GM18502 (cell line): ENCODE data around the gene C19orf67.

Experiments used
- ATAC-seq: cut with Tn5 transposase; IDR thresholded peaks from one replicate; pipeline ENCODE4 v1.9.1; 2021; ENCODE audit warnings: mild to moderate bottlenecking; ENCODE audit not compliant: unreplicated experiment, poor library complexity

Gene C19orf67

DNA sequence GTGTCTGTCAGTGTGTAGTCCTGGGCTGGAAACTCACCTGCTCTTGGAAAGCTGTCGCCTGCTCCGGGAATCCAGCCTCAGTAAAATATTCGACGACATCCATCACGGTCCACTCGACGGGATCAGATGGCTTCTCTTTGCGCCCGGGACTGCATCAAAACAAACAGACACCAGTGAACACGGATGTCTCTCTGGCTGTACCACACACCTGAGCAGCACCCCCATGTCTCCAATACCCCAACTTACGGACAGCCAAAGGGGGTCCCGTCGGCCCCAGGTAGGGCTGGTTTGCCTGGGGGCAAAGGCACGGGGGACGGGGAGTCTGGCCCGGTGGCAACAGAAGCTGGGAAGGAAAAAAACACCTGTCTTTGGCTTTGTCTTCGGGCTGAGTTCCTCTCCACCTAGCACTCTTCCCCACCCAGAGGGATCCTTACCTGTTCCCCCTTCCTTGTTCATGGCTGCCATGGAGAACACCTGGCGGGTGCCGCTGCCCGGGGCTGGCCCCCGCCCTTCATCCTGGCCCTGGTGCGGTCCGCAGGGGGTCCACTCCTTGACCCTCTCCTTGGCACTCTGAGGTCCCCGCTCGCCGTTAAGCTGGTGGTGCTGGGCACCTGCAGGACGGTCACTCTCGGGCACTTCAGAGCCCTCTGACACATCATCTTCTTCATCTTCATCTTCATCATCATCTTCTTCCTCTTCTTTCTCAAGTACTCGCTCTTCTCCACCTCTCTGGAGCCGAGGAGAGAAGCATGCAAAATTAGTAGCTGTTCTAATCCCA, 3.2 kb upstream of the C19orf67 start:
- no peak for ATAC-seq

DNA sequence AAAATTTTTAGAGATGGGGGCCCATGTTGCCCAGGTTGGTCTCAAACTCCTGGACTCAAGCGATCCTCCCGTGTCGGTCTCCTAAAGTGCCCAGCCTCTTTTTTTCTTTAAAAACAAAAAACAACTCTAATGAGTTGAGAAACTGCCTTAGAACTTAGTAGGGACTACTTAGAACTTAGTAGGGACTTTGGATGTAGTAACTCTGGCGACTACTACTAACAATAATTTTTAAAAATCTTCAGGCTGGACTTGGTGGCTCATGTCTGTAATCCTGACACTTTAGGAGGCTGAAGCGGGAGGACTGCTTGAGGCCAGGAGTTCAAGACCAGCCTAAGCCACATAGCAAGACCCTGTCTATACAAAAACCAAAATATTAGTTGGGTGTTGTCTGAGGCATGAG, 515 bp upstream of the C19orf67 start:
- ATAC-seq: no peak

DNA sequence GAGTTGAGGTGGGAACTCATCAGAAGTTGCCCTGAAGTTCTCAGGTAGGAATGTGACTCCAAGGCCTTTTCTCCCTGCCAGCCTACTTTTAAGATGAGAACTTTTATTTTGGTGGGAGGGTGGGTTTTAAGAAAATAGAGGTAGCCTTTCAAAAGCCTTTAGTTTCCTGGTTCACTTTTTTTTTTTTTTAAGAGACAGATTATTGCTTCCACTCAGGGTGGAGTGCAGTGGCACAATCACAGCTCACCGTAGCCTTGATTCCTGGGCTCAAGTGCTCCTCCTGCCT, 3.0 kb downstream of the C19orf67 start:
- no peak for ATAC-seq

DNA sequence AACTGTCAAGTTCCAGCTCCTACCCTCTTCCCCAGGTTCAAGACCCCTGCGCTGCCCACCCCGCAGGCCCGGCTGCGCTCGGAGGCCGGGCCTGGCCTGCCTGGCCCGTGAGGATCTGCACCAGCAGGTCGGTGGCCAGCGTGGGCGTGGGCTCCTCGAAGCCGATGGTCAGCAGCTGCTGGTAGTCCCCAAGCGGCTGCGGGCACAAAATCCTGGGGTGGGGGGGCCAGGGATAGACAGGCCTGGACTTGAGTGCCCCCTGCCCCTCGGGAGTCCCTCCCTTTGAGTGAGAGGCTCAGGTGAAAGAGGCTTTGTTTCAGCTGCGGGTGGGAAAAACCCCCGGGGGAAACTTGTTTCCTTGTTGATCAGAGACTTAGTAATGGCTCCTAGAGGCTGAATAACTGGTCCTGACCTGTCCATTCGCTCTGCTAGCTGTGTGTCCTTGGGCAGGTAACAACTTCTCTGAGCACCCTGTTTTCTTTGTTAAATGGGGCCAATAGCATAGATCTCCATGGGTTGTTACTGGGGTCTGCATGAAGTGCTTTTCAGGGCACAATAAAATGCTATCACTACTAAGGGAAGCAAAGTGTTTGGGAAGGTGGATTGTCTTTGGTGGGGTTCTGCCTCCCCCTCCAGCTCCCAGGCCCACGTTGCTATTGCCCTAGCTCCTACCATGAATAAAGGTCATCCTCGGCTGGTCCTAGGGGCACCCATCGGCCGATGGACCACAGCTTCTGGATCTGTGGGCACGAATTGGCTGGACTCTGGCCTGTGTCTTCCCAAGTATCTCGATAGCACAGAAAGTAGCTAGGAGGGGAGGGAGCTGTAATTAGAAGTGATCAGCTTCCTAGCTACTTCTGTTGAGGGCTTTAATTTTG, 3.5 kb downstream of the C19orf67 start:
- ATAC-seq: peak; percentile 5

DNA sequence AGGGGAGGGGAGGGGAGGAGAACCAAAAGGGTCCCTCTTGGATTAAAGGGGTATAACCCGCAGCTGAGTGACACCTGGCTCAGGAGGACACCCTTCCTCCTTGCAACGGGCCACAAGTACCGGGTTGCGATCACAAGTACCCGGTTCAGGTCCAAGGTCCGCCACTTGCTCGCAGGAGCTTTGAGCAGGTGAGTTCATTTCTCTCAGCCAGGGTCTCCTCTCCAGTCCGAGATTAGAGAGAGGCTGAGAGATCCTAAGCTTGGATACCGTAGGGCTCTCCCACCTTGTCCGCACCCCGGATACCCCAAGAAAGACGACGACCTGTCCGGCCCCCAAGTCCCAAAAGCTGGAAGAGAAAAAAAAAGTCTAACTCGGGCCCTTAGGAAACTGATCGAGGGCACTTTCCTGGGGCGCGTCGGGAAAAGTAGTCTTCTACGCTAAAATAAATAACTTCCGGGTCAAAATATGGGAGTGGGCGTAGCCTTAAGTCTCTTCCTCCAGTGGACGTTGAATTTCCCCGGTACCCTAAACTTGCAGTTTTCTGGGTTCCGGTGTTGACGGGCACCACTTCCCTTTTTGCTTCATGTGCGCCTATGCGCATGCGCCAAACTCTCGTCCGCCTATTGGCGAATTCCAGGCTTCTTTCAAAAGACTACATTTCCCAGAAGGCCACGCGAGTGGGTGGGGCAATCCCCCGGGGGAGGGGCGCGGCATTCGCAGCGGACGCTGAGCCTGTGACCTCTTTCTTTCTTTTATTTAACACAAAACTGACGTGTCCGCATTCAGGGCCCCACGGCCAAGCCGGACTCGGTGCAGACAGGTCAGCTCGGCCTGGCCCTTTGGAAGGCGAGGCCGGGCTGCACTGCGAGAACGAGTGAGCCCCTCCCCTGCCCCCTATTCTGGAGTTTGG, 4.4 kb downstream of the C19orf67 start:
- peak; percentile 80 for ATAC-seq

DNA sequence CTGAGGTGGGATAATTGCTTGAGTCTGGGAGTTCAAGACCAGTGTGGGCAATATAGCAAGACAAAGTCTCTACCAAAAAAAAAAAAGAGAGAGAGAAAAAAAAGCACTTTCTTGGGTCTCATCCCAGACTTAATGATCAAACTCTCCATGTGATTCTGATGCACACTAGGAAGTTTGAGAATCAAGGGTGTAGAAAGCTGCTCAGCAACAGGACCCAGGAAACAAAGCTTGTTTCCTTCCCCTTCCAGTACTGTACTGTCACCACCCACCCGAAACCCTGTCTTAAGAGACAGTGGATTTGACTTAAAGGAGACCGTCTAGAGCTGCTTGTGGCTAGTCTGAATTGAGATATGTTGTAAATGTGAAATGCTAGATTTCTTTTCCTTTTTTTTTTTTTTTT, 7.2 kb downstream of the C19orf67 start:
- ATAC-seq: no peak

DNA sequence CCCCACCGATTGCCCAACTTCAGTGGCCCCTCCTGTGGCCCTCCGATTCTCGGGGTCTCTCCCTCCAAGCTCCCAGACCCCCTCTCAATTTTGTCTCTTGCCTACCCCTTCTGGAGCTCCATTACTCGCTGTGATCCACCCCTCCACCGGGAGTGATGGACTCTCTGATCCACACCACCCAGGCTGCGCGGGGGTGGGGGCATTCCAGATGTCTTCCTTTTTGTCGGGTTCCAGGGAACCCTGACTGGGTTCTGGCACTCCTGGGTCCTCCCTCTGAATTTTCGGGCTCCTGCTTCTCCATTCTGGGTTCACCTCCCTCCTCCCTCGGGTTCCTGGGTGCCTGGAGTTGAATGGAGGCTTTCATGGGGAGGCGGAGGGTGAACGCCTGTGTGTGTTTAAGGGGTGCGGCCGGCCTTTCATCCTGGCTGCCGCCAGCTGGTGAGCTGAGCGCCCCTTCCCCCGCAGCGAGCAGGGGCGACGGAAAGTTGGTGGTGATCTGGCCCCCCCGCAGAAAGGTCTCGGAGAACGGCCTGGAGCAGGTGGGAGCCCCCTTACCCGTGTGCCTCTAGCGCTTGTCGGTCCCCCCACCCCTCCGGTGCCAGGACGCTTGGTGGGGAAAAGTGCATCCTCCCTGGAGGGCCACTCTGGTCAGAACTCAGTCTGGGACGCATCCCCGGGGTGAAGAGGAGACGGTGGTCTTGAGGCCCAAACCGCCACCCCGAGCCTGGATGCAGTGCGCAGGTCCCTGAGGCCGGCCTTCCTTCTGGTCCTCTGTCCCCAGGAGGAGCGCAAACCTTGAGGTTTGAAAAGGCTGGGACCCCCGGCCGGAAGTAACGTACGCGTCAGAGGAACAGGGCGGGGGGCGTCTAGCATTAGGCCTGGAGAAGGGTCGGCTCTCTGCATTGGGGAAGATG, 11.4 kb downstream of the C19orf67 start:
- ATAC-seq: no peak

DNA sequence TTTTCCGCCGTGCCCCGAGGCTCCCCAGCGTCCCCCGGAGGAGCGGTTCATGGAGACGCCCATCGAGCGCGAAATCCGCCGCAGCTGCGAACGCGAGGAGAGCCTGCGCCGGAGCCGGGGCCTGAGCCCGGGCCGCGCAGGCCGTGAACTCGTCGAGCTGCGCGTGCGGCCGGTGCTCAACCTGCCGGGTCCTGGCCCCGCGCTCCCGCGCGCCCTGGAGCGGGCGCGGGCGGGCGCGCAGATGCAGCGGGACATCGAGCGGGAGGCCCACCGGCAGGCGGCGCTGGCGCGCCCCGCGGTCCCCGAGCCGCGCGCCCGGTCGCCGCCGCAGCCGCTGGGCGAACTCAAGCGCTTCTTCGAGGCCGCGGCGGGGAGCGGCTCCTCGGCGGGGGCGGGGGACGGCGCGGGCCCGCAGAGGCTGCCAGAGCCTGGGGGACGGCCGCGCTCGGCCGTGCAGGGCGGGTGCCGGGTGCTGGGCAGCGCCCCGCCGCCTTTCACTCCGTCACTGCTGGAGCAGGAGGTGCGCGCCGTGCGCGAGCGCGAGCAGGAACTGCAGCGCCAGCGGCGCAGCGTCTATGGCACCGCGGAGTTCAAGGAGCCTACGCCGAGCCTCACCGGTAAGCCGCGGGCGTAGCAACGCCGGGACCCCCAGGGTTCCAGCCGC, 12.2 kb downstream of the C19orf67 start:
- peak; percentile 55 for ATAC-seq

DNA sequence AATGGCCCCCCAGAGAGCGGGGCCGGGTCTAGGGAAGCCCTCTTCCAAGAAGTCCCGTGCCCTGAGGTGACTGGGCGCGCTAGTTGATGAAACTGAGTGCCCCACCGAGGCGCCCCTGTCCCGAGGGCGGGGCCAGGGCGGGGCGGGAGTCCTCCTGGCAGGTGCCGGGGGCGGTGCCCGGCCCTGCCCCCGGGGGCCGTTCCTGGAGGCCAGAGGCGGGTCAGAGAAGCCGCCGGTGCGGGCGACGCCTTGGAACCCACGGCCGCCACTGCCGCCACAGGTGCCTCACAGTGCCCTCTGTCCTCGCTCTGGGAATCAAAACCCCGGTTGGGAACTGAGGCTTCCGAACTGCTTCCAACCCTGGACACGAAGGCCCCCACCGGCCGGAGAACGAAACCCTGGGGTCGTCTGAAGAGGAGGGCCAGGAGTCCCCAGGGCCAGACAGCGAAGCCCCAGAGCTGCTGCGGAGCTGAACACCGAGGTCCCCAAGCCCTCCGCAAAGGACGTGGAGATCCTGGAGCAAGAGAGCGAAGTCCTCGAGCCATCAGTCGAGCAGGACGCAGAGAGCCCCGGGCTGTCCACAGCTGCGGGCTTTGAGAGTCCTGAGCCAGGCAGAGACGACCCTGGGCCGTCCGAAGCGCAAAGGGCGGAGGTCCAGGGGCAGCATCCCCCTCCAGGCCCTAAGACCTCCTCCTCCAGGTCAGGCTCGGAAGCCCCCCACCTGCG, 12.9 kb downstream of the C19orf67 start, which contains the start of gene MISP3:
TSS of gene MISP3 (plus strand) at position 252 of the 726 bp plus-strand sequence. CDS start 524 bp downstream, outside the sequence.
- no peak for ATAC-seq

DNA sequence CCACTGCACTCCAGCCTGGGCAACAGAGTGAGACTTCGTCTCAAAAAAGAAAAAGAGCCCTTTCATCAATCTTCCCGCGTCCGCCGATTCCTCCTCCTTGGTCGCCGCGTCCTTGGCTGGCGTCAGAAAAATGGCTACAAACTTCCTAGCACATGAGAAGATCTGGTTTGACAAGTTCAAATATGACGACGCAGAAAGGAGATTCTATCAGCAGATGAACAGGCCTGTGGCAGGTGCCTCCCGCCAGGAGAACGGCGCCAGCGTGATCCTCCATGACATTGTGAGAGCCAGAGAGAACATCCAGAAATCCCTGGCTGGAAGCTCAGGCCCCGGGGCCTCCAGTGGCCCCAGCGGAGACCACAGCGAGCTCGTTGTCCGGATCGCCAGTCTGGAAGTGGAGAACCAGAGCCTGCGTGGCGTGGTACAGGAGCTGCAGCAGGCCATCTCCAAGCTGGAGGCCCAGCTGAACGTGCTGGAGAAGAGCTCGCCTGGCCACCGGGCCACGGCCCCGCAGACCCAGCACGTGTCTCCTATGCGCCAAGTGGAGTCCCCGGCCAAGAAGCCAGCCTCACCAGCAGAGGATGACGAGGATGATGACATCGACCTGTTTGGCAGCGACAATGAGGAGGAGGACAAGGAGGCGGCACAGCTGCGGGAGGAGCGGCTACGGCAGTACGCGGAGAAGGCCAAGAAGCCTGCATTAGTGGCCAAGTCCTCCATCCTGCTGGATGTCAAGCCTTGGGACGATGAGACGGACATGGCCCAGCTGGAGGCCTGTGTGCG, 15.1 kb downstream of the C19orf67 start:
- no peak for ATAC-seq

DNA sequence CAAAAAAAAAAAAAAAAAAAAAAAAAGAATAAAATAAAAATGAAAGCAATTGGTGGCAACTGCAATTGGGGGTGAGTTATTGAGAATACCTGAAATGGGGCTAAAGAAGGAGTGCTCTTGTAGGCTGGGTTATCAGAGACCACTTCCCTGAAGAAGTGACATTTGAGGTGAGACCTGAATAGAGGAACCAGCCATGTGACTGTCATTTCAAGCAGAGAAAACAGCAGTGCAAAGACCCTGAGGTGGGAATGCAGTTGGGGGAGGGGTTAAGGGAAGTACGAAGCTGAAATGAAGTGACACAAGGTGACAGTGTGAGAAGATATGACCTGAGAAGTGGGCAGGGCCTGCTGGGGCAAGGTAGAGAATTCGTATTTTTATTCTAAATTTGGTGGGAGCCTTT, 19.4 kb downstream of the C19orf67 start:
- no peak for ATAC-seq

DNA sequence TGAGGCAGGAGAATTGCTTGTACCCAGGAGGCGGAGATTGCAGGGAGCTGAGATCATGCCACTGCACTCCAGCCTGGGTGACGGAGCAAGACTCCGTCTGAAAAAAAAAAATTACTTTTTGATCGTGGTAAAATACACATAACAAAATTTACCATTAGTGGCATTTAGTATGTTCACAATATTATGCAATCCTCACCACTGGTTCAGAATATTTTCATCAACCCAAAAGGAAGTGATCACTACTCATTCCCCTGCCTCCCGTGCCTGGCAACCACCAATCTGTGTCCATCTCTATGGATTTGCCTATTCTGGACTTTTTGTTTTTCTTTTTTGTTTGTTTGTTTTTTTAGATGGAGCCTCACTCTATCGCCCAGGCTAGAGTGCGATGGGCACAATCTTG, 22.5 kb downstream of the C19orf67 start:
- no peak for ATAC-seq

DNA sequence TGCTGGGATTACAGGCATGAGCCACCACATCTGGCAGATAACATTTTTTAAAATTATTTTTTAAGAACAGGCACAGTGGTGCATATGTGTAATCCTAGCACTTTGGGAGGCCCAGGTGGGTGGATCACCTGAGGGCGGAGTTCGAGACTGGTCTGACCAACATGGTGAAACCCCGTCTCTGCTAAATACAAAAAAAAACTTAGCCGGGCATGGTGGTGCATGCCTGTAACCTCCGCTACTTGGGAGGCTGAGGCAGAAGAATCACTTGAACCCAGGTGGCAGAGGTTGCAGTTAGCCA, 23.1 kb downstream of the C19orf67 start:
- ATAC-seq: no peak

DNA sequence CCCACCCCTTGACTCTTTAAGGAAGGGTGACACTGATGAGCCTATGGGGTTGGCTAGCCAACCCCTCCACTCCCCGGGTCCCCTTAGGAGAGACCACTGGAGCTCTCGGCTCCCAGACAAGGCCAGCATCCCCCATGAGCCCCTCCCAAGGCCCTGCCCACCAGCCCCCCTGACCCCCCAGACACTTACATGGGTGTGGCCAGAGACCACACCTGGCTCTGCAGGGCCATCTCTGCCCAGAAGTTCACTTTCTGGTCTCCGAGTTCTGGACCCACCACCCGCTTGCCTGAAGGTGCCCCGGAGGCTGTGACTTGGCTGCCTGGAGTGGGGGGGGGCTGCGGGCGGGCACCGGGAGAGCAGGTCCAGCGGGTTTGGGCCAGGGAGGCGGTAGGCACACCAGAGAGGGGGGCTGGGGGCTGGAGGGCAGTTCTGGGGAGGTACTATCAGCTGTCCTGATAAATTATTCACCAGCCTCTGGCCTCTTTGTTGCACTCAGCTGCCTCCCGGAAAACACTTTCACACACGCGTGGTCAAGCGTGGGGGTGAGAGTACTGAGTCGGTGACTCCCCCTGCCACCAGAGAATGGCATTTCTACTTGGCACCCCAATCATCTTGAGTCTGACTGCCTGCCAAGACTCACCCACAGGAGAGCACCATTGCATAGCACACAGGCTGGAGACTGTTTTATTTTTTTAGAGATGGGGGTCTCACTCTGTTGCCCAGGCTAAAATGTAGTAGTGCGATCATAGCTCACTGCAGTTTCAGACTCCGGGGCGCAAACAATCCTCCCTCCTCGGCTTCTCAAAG, 23.6 kb downstream of the C19orf67 start, which contains the start of gene PALM3:
TSS of gene PALM3 (minus strand) at position 326 of the 807 bp plus-strand sequence. CDS start at position 230, 96 bp downstream.
- no peak for ATAC-seq

DNA sequence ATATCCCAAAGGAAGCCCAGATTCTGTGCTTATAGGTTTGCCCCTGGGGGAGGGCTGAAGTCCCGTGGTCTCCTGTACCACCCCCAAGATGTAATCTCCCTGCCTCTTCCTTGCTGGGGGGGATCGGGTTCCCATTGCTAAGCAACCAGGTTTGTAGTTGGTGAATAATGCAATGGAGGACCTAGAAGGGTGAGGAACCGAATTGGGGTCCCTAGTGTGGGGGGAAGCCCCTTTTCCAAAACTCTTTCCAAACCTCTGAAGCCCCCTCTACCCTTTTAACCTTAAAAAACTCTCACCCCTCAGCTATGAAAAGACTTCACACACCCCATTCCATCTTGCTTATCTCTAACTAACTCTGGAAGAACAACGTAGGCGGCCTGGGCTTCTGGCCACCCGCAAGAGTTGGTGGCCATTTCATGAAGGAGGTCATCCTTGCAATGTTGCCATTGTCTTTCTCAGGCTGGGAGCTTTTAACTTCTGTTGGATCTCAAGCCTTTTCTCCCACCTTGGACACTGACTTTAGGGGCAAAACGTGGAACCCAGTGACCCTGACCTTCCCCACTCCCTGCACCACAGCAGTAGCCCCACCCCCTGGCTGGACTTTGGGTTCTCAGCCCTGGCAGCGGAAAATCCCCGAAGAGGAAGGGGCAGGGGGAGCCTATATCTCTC, 24.4 kb downstream of the C19orf67 start:
- no peak for ATAC-seq

DNA sequence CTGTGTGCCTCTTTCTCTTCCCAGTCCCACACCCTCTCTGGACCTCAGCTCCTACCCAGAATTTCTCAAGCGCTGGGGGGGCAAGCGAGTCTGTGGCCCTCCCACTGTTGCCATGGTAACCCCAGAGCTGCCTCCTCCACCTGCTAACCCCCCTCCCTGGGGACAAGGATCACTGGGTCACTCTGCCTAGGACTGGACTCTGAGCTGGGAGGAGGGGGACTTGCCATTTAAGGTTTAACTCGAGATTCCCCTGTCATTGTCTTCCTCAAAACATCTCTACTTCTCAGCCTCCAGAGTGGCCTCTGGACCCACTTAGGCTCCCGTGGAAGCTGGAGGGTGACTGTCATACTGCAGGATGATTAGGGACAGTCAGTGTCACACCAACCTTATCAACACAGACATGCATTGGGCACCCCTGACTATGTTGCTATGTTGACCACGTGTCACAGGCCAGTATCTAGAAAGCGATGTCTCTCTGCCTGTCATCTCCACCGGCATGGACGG, 25.9 kb downstream of the C19orf67 start:
- no peak for ATAC-seq
